Measurements from ENCODE around the gene DOCK4.

The DOCK4 gene

GRCh38 chr7:112160130-112160770 is 45.9 kb downstream of the DOCK4 start:
- DNase-seq = no peak

GRCh38 chr7:112159351-112159750 is 46.8 kb downstream of the DOCK4 start:
- DNase-seq = no peak

- DNase-seq = peak; percentile 67
These were observed 49.1 kb downstream of the DOCK4 start for GRCh38 chr7:112157072-112157471.

DNA sequence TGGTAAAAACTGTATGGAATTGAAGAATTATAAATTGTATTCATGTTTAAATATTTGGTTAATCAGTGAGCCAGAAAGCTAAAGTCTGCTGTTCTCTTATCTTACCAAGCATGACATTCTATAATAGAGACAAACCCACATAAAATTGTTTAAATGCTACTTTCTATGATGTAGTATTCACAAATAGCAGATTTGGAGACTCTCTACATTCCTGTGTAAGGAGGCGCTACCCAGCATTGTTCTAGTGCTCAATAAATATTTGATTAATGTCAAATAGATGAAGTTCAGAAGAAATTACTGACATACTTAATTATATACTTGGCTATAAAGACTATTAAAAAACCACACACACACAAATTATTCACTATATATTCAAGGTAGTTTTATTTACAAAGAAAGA is 49.8 kb downstream of the DOCK4 start:
- DNase-seq = no peak

GRCh38 chr7:112154690-112155089 is 51.5 kb downstream of the DOCK4 start:
- no peak for DNase-seq

DNA sequence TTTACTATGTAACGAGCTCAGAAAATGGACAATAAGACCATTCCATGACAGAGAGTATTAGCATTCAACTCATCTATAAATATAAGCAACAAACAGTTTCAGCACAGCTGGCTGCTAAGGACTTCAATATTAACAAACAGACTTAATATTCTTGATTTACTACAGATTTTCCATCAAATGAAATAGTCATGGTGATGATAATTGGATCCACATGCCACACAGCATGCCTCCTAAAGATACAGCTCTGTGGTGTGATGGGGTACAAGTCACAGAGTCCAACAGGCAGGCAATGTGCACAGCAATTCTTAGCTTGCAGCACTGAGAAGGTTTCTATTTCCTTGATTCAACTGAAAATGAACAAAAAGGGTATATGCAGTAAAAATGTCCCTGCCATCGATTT is 54.0 kb downstream of the DOCK4 start:
- DNase-seq = no peak

DNA sequence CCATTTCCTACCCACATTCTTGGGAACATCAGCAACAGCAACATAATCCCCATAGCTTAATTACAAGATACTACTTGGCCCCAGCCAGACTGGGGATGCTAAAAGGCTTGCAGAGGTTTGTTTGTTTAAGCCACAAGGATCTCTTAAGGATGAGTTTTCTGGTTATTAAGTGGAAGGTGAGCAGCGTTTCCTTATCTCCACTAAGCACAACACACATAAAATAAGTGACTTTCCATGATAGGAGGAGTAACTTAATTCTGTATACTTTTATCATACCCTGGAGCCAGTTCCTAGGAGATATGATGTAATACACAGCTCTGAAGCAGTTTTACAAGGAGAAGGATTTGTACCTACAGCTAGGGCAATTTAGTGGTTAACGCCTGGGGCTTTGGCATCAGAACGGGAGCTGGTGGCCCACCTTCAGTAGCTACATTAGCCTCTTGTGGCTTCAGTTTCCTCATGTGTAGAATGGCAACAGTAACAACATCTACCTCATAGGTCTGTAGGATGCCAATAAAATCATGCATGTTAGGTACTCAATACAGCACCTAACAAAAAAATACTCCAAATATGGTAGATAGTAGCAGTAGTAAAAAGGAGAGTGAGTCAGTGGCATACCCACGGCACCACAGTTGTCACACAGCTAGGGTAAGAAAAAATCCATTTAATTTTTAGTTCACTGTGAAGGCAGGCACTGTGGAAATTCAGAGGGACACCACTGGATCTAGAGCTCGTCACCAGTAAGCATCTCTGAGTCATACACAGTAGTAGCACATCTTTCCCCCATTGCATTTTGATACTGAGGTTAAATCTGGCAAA is 55.2 kb downstream of the DOCK4 start:
- no peak for DNase-seq

DNA sequence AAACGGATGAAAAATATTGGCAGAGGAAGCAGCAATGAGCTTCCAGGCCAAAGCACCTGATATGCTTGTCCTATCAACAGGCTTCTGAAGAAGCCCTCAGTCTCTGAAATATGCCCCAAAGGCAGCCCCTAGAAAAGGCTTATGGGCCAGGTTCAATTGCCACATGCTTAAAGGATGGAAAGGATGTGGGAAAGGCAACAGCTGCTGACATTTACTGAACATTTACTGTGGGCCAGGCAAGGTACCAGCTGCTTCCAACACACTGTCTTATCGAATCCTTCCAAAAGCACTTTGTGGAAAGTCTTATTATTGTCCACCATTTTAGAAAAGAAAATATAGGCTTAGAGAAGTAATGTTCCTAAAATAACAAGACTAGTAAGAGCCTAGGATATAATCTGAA is 56.5 kb downstream of the DOCK4 start:
- DNase-seq = no peak

- no peak for DNase-seq
These were observed 58.3 kb downstream of the DOCK4 start for GRCh38 chr7:112147793-112148361.

DNA sequence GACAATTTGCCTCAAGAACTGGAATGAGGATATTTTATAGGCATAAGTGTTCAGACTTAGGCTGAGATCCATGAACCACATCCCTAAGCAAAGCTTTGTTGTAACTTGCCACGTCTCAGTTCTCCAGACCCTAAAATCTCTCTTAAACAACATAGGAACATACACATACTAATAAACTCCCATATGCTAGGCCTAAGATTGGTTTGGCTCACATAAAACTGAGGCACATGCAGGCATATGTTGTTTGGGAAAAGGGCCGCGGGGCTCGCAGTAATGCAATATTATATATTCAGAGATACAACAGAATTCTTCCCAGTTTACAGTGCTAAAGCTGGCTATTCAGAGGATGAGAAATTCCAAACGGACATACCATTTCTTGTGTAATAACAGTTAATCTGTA is 61.0 kb downstream of the DOCK4 start:
- DNase-seq = no peak

- no peak for DNase-seq
These were observed 61.7 kb downstream of the DOCK4 start for GRCh38 chr7:112144284-112145059.

DNA sequence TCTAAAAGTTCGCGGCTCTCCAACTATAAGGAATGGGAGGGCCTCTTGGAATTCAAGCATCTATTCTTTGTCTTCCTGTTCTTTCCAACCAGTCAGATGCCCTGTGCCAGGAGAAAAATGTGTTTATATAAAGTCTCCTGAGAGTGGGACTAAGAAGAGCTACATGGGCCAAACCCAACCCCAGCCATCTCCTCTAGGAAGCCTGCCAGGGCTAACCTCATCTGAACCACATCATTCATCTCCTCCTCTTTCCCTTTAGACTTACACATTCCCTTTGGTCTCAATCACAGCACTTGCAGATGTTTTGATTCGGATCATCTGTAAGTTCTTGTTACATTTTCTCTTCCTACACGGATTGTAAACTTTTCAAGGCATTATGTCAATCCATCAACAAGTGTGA is 62.6 kb downstream of the DOCK4 start:
- no peak for DNase-seq

DNA sequence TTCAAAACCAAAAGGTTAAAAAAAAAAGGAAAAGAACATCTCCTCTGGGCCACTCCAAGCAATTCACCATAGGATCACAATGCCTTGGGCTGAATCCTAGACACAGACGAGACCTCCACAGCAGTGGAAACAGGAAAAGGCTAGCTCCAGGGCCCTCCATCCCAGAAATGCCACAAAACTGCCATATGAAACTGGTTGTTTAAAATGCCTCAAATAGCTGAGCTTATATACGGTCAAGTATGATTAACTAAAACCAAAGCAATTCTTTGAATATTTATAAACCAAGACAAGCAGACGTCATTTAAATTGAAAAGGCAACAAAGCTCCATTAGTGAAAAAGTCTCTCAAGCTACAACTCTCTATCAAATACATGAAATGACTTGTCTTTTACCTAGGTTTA is 63.1 kb downstream of the DOCK4 start:
- no peak for DNase-seq

DNA sequence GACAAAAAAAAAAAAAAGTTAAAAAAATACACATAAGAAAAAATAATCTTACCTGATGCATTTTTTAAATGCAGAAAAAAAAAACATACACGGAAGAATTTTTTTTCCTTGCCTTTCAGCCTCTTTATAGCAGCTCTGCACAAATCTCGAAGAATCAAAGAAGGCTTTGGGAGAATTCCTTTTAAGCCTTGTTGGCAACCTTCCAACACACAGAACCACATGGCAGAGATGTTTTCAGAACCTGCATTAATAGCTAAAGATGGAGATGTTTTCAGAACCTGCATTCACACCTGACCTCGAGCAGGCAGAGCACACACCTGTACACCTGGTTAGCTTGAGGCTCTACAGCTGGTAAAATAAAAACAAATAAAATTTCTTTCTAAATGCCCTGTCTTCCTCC is 65.6 kb downstream of the DOCK4 start:
- DNase-seq = no peak

GRCh38 chr7:112138938-112139337 is 67.3 kb downstream of the DOCK4 start:
- DNase-seq = no peak

- no peak for DNase-seq
These were observed 67.8 kb downstream of the DOCK4 start for GRCh38 chr7:112138325-112138852.

- no peak for DNase-seq
These were observed 68.8 kb downstream of the DOCK4 start for GRCh38 chr7:112137141-112138101.

GRCh38 chr7:112136271-112137008 is 69.8 kb downstream of the DOCK4 start:
- no peak for DNase-seq

DNA sequence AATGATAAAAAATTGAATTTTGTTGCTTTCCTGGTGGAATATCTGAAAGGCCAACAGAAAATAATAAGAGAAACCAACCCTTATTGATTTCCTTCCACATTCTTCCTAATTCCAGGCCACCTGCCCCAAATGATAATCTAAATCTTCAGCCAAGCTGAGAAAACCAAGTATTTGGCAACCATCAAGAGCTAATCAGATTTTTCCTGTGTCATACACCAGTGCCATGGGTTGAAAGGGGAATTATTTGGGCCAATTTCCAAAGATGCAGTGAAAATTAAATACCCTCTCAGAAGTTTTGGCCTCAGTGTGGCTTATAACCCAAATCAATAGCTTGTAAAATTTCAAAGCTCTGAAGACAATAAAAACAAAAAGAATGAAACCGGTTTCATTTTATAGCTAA is 70.4 kb downstream of the DOCK4 start:
- DNase-seq = no peak

DNA sequence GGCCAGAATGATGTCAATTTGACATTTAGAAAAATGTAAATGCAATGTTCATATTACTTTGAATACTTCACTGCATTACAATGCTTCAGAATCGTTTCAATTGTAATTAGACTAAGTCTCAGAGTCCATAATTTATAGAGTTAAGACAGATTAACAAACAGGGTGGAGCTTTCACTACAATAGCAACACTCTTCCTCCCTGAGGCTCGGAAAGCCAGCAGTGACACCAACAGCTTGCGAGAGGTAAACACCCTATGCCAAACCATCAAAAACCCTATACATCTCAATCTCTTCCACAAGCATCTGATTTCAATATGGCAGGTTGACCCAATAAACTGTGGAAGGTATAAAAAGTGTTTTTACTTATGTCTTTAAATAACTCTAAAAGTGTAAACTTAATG is 72.2 kb downstream of the DOCK4 start:
- DNase-seq = no peak

GRCh38 chr7:112133328-112133727 is 72.9 kb downstream of the DOCK4 start:
- DNase-seq = no peak

Measured in NCI-H2107 (cell line).